ENCODE results near the gene CAPN7. TPM values are rescaled to one million over a fixed set of nuclear protein-coding genes. Genes with fewer than 3 reads are reported as not detected.
A peak's percentile ranks its signal among the peaks of the same experiment; 100 is the strongest.

Gene CAPN7
- total RNA-seq, 3 donors from 2014 or later: 79.0 to 112 (median 91.4) TPM

GRCh38 chr3:15199493-15200105, 6.4 kb upstream of the CAPN7 start:
- intact Hi-C loops (cut with DNase I; ENCODE audit: low total_unique reads): loop anchor here (10.0 kb wide), 1 partner anchor 255 kb away; the partner anchor contains the start of gene NR2C2
- no peaks in the 10 kb centered on the region for H3K4me1 ChIP-seq
- no peak for DNase-seq (ENCODE audit: low spot score in 2 of 2)

GRCh38 chr3:15204005-15204404, 2.0 kb upstream of the CAPN7 start:
- H3K27me3 ChIP-seq: no peaks in the 10 kb centered on the region
- no peak for TF ChIP-seq POLR2AphosphoS5 (IDR thresholded peaks at IDR 0.05)
- TF ChIP-seq CTCF (IDR thresholded peaks at IDR 0.05): no peak
- no peak for TF ChIP-seq POLR2A (IDR thresholded peaks at IDR 0.05)
- H3K4me3 ChIP-seq: no peak overlapping the region
- H3K36me3 ChIP-seq: no peaks in the 10 kb centered on the region
- H3K4me1 ChIP-seq: peaks cover 0 to 8% of the 10 kb centered on the region in 2 donors
- H3K9me3 ChIP-seq: no peaks in the 10 kb centered on the region
- intact Hi-C loops (cut with DNase I; ENCODE audit: low total_unique reads): loop anchor here (10.0 kb wide), 1 partner anchor 259 kb away; the partner anchor contains the start of gene NR2C2
- DNase-seq (ENCODE audit: low spot score in 2 of 2): no peak
- H3K27ac ChIP-seq: no peak overlapping the region

More at GRCh38 chr3:15199493-15200105, 6.4 kb upstream of the CAPN7 start:
- no peaks in the 10 kb centered on the region for H3K36me3 ChIP-seq
- TF ChIP-seq POLR2AphosphoS5 (IDR thresholded peaks at IDR 0.05) (no peak), POLR2A (IDR thresholded peaks at IDR 0.05) (no peak)
- no peaks in the 10 kb centered on the region for H3K9me3 ChIP-seq
- no peak overlapping the region for H3K27ac ChIP-seq
- no peaks in the 10 kb centered on the region for H3K27me3 ChIP-seq
- H3K4me3 ChIP-seq: no peak overlapping the region

- Histone ChIP-seq H3K4me1 (peaks cover 0 to 8% of the 10 kb centered on the region in 2 donors), H3K36me3 (no peaks in the 10 kb centered on the region), H3K4me3 (peak overlapping the region; percentile 73 to 94 (median 85)), H3K9me3 (no peaks in the 10 kb centered on the region), H3K27ac (peak overlapping the region; percentile 95 to 98), H3K27me3 (no peaks in the 10 kb centered on the region)
- TF ChIP-seq POLR2A (IDR thresholded peaks at IDR 0.05) (peak; percentile 13), POLR2AphosphoS5 (IDR thresholded peaks at IDR 0.05) (no peak), CTCF (IDR thresholded peaks at IDR 0.05) (peak in 1 of 3 donors; percentile 35)
- DNase-seq (ENCODE audit: low spot score in 2 of 2): no peak
- intact Hi-C loops (cut with DNase I; ENCODE audit: low total_unique reads): loop anchor here (10.0 kb wide), 1 partner anchor 261 kb away; the partner anchor contains the start of gene NR2C2
Measured at GRCh38 chr3:15205482-15205933, 538 bp upstream of the CAPN7 start.

GRCh38 chr3:15206662-15207576, 873 bp downstream of the CAPN7 start:
- peak overlapping the region; percentile 73 to 94 (median 85) for H3K4me3 ChIP-seq
- intact Hi-C loops (cut with DNase I; ENCODE audit: low total_unique reads): loop anchor here (10.0 kb wide), 1 partner anchor 262 kb away; the partner anchor contains the start of gene NR2C2
- no peaks in the 10 kb centered on the region for H3K27me3 ChIP-seq
- TF ChIP-seq POLR2A (IDR thresholded peaks at IDR 0.05) (no peak), POLR2AphosphoS5 (IDR thresholded peaks at IDR 0.05) (peak in 1 of 3 donors; percentile 30)
- no peaks in the 10 kb centered on the region for H3K36me3 ChIP-seq
- H3K27ac ChIP-seq: peak overlapping the region; percentile 95 to 98
- peak; percentile 26 to 60 for DNase-seq (ENCODE audit: low spot score in 2 of 2)
- no peaks in the 10 kb centered on the region for H3K9me3 ChIP-seq
- peaks cover 0 to 8% of the 10 kb centered on the region in 2 donors for H3K4me1 ChIP-seq

GRCh38 chr3:15207836-15208504, 1.9 kb downstream of the CAPN7 start:
- Histone ChIP-seq H3K36me3 (no peaks in the 10 kb centered on the region), H3K9me3 (no peaks in the 10 kb centered on the region), H3K27ac (peak overlapping the region in 1 of 2 donors; percentile 98), H3K4me3 (peak overlapping the region; percentile 73 to 94 (median 85)), H3K27me3 (no peaks in the 10 kb centered on the region), H3K4me1 (peaks cover 0 to 8% of the 10 kb centered on the region in 2 donors)
- TF ChIP-seq POLR2A (IDR thresholded peaks at IDR 0.05) (no peak), CTCF (IDR thresholded peaks at IDR 0.05) (no peak), POLR2AphosphoS5 (IDR thresholded peaks at IDR 0.05) (no peak)
- intact Hi-C loops (cut with DNase I; ENCODE audit: low total_unique reads): loop anchor here (10.0 kb wide), 1 partner anchor 263 kb away; the partner anchor contains the start of gene NR2C2
- DNase-seq (ENCODE audit: low spot score in 2 of 2): no peak
